LHCN-M2 (cell line): ENCODE results near the gene CREB3. TPM values are rescaled to one million over a fixed set of nuclear protein-coding genes. Genes with fewer than 3 reads are reported as not detected.

Experiments
- DNase-seq: peaks from one replicate; pipeline ENCODE4 v3.0.0-alpha.2; 2012; ENCODE audit warnings: low read depth
- total RNA-seq: library from RNA; depleted of rRNA; stranded (reverse); fragments of >200 nt; gene quantifications from 2 replicates; pipeline ENCODE4 v1.2.3, GENCODE V29; 2014

CREB3 gene
- total RNA-seq, 1 experiment from 2014 or later = 87.9 TPM

DNA sequence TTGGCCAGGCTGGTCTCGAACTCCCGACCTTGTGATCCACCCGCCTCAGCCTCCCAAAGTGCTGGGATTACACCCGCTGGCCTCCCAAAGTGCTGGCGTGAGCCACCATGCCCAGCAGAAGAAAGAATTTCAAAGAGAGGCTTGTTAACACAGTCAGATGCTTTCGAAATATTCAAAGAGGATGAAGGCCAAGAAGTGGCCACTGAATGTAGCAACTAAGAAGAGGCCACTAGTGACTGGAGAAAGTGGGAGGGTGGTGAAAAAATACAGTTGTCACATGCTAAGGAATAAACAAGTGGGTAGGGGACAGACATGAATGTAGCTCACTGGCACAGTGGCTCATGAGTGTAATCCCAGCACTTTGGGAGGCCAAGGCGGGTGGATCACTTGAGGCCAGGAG, 29.8 kb upstream of the CREB3 start:
- DNase-seq = no peak

DNA sequence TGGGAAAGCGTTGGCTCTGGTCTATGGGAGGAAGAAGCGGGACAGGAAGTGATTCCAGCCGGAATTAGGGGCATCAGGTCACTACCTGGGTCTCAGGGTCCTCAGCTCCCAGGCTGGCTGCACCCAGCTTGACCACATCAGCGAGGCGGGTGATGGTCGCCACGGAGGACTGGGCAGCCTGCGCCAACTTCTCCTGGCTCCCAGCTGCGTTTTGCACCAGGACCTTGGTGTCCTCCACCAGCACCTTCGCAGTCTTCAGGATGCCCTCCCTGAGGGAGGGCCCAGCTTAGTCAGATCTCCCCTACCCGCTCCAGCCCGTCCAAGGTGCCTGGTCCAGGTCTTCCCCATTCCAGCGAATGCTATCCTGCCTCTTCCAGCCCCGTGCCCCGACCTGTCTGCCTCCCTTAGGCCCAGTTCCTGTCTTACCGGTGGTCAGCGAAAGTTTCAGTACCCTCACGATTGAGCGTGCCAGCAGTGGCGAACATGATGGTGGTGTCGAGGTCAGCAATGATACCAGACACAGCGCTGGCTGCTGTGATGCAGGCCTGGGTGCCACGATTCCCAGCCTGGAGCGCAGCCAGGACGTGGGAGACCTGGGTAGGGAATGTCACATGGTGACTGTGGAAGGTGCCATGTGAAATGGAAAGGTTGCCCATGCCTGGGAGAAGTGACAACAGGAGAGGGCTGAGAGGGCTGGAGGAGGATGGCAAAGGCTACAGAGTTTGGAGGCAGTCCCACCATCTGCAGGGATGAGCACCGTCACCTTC, 28.4 kb upstream of the CREB3 start:
- no peak for DNase-seq

DNA sequence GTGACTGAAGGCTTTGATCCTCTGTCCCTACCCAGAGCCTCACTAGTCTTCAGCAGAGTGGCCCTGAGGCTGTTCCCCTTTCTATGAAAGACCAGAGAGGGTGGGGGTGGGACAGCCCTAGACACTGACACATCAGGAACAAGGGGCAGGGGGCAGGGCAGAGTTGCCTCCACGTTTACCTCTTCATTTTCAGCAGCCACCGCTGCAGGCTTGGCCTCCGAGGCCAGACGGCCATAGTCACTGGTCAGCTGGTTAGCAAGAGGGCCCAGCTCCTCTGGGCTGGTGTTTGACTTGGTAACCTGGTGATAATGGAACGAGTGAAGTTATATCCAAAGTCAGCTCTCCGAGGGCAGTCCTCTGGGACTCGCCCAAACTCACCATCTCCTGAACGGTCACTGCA, 27.1 kb upstream of the CREB3 start:
- DNase-seq = no peak

DNA sequence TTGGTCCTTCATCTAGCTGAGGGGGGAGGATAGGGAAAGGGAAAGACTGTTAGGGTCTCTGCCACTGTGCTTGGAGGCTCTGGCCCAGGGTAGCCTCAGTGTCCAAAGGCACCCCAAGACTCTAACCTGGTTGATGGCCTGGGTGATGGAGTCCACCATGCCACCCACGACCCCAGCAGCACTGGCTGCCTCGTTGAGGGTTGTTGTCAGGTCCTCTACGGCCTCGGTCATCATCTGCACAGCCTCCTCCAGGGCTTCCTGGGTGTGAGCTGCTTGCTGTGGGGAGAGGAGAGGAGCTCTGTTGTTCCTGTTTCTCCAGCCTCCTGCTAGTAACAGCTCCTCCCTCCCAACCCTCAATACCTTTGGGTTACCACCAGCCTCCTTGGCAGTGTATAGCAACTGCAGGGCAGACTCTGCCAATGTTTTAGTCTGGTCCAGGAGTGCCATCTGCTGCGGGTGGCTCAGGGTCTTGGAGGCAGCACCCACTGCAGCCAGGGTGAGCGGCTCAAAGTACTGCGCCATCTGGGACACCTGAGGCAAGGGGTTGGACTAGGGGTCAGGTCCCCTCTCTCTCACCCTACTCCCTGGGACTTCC, 26.5 kb upstream of the CREB3 start:
- DNase-seq = no peak

DNA sequence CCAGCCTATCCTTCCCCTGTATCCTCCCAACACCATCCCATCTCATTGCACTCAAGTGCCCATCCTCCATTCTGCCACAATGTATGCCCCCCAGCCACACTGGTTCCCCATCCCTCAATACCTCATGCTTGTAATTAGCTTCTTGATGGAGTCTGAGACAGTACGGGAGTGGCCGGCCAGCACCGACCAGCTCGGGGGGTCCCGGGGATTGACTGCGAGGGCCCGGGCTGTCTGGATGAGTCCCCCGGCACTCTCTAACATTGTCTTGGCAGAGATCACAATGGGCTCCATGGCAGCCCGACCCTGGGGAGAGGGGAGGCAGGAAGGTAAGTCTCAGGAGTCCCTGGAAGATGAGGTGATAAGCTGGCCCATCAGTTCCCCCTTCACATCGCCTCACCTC, 25.5 kb upstream of the CREB3 start:
- no peak for DNase-seq

DNA sequence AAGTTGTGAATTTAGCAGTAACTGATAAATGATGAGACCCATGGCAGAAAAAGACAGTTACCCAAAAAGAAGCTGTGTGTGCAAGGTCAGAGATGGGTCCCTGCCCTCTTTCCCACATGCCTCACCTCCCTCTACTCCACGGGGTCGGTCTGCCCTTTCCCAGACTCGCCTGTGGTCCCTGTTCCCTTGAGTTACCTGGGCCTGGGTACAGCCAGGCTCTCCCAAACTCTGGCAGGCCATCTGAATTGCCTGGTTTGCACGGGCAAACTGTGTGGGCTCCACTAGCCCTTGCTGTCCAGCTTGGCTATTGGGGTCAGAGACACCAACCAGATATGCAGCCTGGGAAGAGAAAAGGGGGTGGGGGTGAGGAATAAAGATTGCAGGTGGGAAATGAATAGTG, 24.3 kb upstream of the CREB3 start:
- DNase-seq = no peak

DNA sequence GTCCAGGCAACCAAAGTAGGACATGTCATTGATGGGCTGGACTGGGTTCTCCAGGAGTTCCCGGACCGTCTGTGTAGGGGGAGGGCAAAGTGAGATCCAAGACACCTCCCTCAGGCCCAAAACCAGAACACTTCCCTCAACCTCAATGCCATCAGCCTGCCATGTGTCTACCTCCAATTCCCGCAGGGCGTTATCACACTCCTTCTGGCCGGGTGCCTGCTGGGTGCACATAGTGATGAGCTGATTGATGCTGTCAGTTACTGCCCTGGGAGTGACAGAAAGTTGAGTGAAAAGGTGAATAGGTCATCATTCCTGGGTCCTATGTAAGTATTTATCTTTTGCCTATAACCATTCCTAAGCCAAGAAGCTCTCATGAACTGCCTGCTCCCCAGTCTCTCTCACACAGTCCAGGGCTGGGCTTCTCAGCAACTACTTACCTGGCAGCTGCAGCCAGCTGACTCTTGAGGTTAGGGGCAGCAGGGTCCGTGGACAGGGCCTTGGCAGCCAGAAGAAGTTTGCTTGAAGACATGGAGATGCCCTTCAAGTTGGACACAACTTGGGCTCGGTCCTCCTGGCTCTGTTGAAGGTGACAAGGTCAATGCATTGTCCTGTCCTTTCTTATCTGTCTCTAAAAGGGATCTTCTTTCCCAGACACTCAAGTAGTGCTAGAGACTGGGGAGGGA, 21.5 kb upstream of the CREB3 start:
- no peak for DNase-seq

DNA sequence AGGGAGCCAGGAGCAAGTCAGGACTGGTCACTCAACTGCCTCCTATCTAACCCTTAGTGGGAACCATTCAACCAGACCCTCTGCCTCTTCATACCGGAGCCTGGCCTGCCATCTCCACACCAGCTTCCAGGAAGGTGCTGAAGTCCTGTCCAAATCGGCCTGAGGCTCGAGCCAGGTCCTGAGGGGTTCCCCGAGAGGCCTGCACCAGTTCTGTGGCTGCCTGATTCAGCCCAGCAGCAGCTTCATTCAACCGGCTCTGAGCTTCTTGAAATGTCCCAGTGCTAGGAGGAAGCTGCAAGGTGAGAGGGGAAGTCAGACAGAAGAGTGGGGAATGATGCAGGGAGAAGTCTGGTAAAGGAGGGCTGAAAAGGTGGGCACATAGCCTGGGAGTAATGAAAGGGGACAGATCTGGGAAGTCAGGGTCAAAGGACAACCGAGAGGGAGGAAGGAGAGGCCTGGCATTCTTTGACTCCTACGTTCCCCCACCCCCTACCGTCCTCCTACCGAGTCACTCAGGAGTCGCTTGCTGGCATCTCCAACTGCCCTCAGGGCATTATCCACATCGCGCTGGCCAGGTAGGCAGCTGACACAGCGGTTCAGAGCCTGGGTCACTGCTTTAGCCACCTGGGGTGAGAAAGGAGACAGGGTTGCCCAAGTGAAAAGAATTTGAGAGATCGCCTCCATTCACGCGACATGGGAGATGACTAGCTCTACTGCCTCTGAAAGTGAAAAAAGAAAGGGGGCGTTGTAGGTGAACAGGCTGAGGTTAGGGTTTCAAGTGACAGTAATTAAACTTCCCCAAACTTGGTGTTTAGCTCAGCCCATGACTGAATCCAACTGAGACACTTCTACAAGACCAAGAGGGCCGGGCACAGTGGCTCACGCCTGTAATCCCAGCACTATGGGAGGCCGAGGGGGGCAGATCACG, 20.7 kb upstream of the CREB3 start:
- DNase-seq = no peak

DNA sequence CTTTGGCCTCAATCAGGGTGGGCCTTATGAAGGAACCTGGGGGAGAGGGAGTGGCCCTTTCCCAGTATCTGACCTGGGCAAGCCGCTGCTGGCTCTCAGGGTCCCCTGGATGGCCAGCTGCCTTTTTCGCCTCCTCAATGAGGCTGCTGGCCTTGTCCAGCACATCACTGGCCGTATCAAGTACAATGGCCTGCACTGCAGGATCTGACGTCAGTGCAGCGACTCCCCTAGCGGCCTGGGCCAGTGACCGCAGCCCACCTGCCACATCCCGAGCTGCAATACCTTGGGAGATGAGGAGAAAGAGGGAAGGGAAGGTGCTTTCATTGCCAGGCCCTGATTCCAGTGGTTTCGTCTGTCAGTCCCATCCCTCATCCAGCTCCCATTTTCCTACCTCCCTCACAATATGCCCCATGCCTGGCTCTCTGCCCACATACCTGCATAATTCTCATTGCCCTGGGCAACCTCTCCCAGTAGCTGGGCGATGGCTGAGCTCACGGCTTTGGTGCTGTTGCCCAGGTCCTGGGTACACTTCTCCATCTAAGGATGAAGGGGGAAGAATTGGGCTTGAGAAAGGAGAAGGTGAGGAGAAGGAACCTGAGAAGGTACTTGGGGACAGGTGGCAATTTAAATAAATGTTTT, 19.6 kb upstream of the CREB3 start:
- no peak for DNase-seq

DNA sequence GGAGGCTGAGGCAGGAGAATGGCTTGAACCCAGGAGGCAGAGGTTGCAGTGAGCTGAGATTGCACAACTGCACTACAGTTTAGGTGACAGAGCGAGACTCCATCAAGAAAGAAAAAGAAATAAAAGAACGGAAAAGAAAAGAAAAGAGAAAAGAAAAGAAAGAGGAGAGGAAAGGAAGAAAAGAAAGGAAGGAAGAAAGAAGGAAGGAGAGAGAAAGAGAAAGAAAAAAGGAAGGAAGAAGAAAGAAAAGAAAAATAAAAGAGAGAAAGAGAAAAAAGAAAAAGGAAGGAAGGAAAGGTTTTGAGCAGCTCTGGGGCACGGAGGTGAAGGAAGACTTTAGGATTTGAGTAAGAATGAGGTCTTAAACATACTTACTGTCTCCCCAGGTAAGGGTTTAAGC, 18.9 kb upstream of the CREB3 start:
- no peak for DNase-seq

DNA sequence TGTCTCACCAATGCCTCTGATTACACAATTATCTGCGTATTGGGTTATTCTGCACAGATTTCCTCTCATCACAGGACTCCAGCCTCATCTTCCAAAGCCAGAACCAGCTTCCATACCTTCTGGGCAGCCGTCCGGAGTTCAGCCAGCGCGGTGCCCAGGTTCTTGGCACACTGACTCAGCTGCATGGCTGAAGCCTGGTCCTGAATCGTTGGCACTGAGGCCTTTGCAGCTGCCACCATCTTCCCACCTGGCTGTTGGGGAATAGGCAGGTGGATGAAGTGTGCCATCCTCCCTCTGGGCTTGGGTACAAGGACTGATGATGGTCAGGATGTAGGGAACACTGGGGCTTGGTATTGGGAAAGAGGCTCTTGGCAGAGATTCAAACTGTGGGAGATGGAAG, 18.3 kb upstream of the CREB3 start:
- DNase-seq = no peak

DNA sequence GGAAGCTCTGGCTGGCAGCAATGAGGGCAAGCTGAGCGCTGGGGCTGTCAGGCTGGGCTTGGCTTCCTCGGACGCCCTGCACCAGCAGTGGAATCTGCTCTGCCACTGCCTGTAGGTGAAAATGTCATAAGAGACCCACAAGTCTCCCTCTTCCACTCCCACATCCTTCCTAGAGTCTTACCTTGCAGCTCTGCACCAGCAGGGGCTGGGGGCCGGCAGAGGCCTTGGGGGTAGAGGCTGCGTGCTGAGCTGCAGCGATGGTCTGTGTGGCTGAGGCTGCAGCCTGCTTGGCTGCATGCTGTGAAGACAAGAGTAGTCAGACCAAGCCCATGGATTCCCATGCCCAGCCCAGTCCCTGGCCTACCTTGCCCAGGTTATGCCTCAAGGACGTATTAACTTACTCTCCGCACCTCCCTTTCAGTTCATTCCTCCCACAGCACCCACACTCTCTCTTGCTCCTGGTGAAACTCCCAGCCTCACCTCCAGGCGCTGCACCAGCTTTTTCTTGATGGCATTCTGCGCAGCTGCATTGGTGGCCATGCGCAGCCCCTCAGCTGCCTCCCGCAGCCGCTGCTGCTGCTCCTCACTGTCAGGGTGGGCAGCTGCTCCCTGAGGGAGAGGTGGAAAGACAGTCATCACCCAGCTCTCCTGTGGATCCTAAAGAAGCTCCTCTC, 17.8 kb upstream of the CREB3 start:
- DNase-seq = no peak

DNA sequence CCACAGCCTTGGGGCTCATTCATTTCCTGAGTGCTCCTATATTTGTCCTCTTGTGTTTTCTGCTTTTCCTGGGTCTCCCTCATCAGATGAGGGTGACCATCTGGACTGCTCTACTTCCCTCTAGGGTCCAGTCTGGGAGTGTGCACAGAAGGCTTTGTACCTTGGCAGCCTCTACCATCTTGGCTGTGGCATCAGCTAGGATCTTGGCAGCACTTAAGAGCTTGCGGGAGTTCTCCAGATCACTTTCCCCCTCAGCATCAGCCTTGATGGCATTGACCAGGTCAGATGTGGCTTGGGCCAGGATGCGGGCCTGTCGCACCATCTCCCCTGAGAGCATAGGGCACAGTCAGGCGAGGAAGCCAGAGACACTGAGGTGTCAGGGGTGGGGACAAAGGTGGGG, 16.2 kb upstream of the CREB3 start:
- peak; percentile 23 for DNase-seq

DNA sequence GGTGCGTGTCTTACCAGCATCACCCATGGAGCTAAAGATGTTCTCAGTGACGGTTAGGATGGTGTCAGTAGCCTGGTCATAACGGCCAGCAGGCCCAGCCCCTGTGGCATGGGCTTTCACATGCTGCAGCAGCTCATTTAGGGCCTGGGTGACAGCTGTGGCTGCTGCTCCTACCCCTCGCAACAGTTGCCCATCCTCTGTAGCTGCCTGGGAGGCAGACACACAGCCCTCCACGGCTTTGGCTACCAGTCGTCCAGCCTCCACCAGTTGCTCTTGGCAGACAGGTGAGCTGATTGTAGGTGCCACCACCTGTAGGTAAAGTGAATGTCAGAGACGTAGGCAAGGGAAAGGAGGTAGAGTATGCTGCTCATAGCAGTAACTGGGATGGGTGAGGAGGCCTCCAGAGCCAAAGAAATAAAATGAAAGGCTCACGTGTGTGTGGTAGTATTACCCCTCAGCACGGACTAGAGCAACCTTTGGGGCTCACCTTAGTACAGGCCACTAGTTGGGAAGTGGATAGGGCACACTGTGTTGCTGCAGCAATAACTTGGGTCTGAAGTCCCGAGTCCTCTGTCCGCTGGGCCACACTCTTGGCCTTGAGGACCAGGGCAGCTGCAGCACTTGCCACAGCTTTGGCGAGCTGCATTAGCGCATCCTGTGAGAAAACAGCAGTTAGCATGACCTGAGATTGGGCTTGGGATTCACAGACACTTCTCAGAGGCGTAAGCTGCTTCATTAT, 15.2 kb upstream of the CREB3 start:
- no peak for DNase-seq

DNA sequence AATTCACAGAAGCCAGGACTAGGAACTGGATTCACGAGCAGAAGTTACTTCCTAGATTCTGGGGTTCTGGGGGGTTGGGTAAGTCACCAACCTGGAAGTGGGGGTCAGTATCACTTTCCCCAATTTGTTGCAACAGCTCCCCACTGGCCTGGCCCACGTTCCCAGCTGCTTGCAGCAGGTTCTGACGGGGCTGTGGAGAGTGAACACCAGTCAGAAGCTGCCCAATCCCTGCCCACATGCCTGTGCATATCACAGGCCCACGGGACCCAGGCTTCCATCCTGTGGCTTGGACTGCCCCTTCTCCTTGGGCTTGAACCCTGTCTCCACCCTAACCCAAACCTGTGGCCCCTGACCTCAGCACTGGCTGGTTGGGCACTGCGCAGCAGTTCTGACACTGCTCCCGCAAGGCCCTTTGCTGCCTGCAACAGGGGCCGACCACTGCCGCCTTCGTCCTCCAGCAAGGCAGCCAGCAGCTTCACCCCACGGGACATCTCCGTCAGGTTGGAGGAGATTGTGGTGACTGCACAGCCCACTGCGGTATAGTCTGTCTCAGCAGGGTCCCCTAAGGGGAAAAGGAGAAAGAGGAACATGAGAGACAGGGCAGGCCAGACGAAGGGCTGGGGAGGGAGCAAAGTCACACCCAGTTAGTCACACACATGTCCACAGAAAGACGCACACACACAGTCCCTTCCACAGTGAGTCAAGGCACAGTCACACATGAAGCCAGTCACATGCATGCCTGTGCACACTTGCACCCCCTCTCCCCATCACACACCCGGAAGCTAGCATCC, 13.6 kb upstream of the CREB3 start:
- no peak for DNase-seq

DNA sequence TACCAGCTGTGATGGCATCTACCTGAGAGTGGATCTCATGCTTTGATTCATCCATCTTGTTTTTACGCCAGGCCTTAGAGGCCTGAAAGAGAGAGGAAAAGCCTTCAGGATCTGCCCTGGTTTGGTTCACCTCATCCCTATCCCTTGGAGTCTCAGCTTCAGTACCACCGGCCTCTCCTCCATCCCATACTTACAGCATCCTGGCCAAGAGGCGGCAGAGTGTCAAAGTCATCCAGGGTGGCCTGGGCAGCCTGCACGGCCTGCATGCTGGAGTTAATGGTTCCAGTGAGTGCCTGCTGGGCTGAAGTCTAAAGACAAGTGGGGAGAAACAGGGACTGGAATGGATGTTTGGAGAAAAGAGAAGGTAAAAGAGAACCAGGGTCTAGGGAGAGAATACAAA, 12.9 kb upstream of the CREB3 start:
- DNase-seq = no peak

DNA sequence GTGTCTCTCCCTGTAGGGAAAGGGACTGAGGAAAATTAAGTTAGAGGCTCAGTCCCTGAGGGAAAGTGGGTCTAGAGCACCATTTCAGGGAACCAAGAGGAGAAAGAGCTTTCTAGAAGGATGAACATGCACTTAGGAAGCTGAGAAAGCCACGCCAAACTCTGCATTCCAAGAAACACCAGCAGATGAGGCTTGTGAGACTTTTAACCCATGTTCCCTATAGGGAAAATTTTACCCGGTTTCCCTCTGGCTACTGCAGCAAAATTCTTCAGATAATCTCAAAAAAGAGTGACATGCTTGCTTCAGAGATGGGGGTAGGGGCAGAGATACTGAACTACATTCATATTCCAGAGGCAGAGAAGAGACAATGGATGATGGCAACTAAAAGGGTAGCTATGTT, 9.0 kb upstream of the CREB3 start:
- no peak for DNase-seq

DNA sequence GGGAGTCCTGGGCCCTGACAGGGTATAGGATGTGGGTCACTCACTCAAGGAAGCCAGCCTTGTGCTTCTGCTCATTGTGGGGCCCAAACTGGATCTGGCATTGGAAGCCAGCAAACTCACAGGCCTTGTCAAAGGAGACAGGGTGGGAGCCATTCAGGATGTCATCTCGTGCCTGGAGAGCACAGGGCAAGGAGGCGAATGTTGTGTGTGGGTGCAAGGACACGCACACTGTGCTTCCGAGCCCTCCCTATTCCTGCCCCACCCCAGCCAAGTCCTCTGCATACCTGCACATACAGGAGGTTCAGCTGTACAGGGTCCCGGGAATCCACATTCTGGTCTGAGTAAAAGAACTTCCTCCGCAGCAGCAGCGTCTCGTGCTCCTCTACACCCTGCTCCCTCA, 8.6 kb upstream of the CREB3 start:
- DNase-seq = no peak

DNA sequence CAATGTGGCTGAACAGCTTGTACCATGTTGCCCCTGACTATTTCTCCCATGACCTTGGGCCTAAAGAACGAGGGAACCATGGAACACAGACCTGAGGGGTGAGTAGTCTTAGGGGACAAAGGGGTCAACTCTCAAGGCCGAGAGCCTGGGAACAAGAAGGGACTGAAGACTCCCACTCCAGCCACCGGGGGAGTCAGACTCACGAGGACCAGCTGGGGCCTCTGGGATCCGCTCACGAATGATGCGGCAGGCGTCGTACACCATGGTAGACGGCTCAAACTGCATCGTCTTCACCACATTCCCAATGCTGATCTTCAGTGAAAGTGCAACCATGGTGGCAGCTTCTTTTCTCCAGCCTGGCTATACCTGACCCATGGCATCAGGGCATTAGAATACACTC, 7.1 kb upstream of the CREB3 start:
- peak; percentile 5 for DNase-seq
